Suprapubic skin (tissue), 4 donors: ENCODE results near the gene MED13L. TPM values are rescaled to one million over a fixed set of nuclear protein-coding genes. Genes with fewer than 3 reads are reported as not detected.

Source experiments
- DNase-seq, 2 donors: peaks; one replicate each; pipeline ENCODE4 v3.0.0-alpha.2; 2019; ENCODE audit warnings: low spot score in 2 of 2
- H3K27ac ChIP-seq: fragments of 200-600 bp; sonication (generic); one replicate; pipeline ENCODE4 v1.5.1; 2019
- H3K27me3 ChIP-seq: fragments of 200-600 bp; sonication (generic); one replicate; pipeline ENCODE4 v1.5.1; 2019
- H3K36me3 ChIP-seq: fragments of 200-600 bp; sonication (generic); one replicate; pipeline ENCODE4 v1.5.1; 2019
- H3K4me1 ChIP-seq: fragments of 200-600 bp; sonication (generic); one replicate; pipeline ENCODE4 v1.5.1; 2019
- H3K4me3 ChIP-seq: fragments of 200-600 bp; sonication (generic); one replicate; pipeline ENCODE4 v1.5.1; 2019; ENCODE audit warnings: mild to moderate bottlenecking
- H3K9me3 ChIP-seq: fragments of 200-600 bp; sonication (generic); one replicate; pipeline ENCODE4 v1.5.1; 2019
- CTCF ChIP-seq, 2 donors: fragments of 200-600 bp in 1 of 2; fragments of 450-650 bp in 1 of 2; sonication (generic) in 1 of 2; IDR thresholded peaks; one replicate each; pipeline ENCODE4 v1.5.1; 2016 to 2019; ENCODE audit warnings: antibody characterized with exemption in 2 of 2, mild to moderate bottlenecking in 1 of 2, moderate library complexity in 1 of 2
- EP300 ChIP-seq: sonication (generic); formaldehyde crosslinking; IDR thresholded peaks from one replicate; pipeline ENCODE4 v1.6.1; 2017; ENCODE audit warnings: antibody characterized with exemption
- POLR2A ChIP-seq, 2 donors: fragments of 450-650 bp; IDR thresholded peaks; one replicate each; pipeline ENCODE4 v1.6.1; 2017; ENCODE audit warnings: antibody characterized with exemption in 2 of 2, mild to moderate bottlenecking in 2 of 2, moderate library complexity in 2 of 2
- POLR2AphosphoS5 ChIP-seq, 3 donors: sonication (generic); formaldehyde crosslinking; IDR thresholded peaks; one replicate each; pipeline ENCODE4 v1.6.1; 2017; ENCODE audit warnings: antibody characterized with exemption in 3 of 3
- WGBS: methylation state at CpG from one replicate; pipeline ENCODE4 v1.1.5; 2018; 5-methylcytosine and 5-hydroxymethylcytosine counted together
- total RNA-seq, 4 donors: library from RNA; depleted of rRNA; stranded (reverse); fragments of >200 nt; gene quantifications; one replicate each; pipeline ENCODE4 v1.1.0, GENCODE V29; 2016

The MED13L gene
- total RNA-seq, 4 donors from 2014 or later = 173 to 418 (median 228) TPM

- Histone ChIP-seq H3K27me3 (no peaks in the 10 kb centered on the region), H3K4me1 (no peaks in the 10 kb centered on the region), H3K36me3 (no peaks in the 10 kb centered on the region), H3K4me3 (no peak overlapping the region), H3K27ac (no peak overlapping the region), H3K9me3 (no peaks in the 10 kb centered on the region)
- DNase-seq = no peak
- no peak for TF ChIP-seq POLR2A (IDR thresholded peaks at IDR 0.05)
- TF ChIP-seq CTCF (IDR thresholded peaks at IDR 0.05) = no peak
- TF ChIP-seq POLR2AphosphoS5 (IDR thresholded peaks at IDR 0.05) = no peak
- no peak for TF ChIP-seq EP300
- 82% methylated on average over 7 of the region's 7 CpGs for WGBS
Observed at GRCh38 chr12:116026768-116027550, 250.5 kb downstream of the MED13L start.

DNA sequence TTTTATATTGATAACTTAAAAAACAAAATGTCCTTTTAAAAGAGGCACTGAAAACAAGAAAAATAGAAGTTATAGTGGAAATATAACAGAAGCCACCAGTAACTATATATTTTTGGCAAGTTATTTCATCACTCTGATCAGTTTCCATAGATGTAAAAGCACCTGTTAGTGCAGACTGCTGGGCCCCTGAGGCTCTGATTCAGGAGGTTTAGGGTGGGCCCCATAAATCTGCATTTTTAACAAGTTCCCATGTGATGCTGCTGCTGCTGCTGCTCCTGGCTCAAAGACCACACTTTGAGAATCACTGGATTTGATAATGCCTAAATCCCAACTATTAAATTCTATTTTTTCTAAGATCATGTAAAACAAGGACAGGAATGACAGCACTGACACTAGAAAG, 251.1 kb downstream of the MED13L start:
- no peak overlapping the region for H3K4me3 ChIP-seq
- no peaks in the 10 kb centered on the region for H3K9me3 ChIP-seq
- no peaks in the 10 kb centered on the region for H3K4me1 ChIP-seq
- DNase-seq = no peak
- H3K36me3 ChIP-seq = no peaks in the 10 kb centered on the region
- no peak for TF ChIP-seq POLR2AphosphoS5 (IDR thresholded peaks at IDR 0.05)
- TF ChIP-seq EP300 = no peak
- TF ChIP-seq CTCF (IDR thresholded peaks at IDR 0.05) = no peak
- no peak for TF ChIP-seq POLR2A (IDR thresholded peaks at IDR 0.05)
- no peak overlapping the region for H3K27ac ChIP-seq
- H3K27me3 ChIP-seq = no peaks in the 10 kb centered on the region

DNA sequence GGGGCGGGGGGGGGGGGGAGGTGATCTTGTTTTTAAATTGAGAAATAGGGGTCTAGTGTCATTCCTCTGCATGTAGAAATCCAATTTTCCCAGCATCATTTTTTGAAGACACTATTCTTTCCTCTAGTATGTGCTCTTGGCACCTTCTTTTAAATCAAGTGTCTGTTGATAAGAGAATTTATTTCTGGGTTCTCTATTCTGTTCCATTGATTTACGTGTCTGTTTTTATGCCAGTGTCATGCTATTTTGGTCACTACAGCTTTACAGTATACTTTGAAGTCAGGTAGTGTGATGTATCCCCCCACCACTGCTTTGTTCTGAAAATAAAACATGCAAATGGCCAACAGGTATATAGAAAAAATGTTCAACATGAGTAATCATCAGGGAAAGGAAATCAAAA, 252.7 kb downstream of the MED13L start:
- H3K4me1 ChIP-seq = no peaks in the 10 kb centered on the region
- no peaks in the 10 kb centered on the region for H3K36me3 ChIP-seq
- no peak overlapping the region for H3K4me3 ChIP-seq
- H3K27ac ChIP-seq = no peak overlapping the region
- H3K9me3 ChIP-seq = no peaks in the 10 kb centered on the region
- 59% methylated on average over 2 of the region's 2 CpGs for WGBS
- H3K27me3 ChIP-seq = no peaks in the 10 kb centered on the region
- no peak for DNase-seq
- TF ChIP-seq CTCF (IDR thresholded peaks at IDR 0.05) = no peak
- no peak for TF ChIP-seq EP300
- no peak for TF ChIP-seq POLR2A (IDR thresholded peaks at IDR 0.05)
- TF ChIP-seq POLR2AphosphoS5 (IDR thresholded peaks at IDR 0.05) = no peak

- TF ChIP-seq EP300 (no peak), CTCF (IDR thresholded peaks at IDR 0.05) (no peak), POLR2A (IDR thresholded peaks at IDR 0.05) (no peak), POLR2AphosphoS5 (IDR thresholded peaks at IDR 0.05) (no peak)
- Histone ChIP-seq H3K27me3 (no peaks in the 10 kb centered on the region), H3K36me3 (peaks cover 26% of the 10 kb centered on the region)
Observed at GRCh38 chr12:116019415-116019814, 258.1 kb downstream of the MED13L start.

GRCh38 chr12:116018282-116018681, 259.2 kb downstream of the MED13L start:
- WGBS = 50% methylated on average over 2 of the region's 2 CpGs
- no peak overlapping the region for H3K27ac ChIP-seq
- TF ChIP-seq POLR2A (IDR thresholded peaks at IDR 0.05) (no peak), EP300 (no peak), POLR2AphosphoS5 (IDR thresholded peaks at IDR 0.05) (no peak), CTCF (IDR thresholded peaks at IDR 0.05) (no peak)

More at GRCh38 chr12:116019415-116019814, 258.1 kb downstream of the MED13L start:
- Histone ChIP-seq H3K4me3 (no peak overlapping the region), H3K27ac (no peak overlapping the region), H3K9me3 (no peaks in the 10 kb centered on the region), H3K4me1 (no peaks in the 10 kb centered on the region)
- no peak for DNase-seq

More at GRCh38 chr12:116018282-116018681, 259.2 kb downstream of the MED13L start:
- DNase-seq = no peak
- H3K9me3 ChIP-seq = no peaks in the 10 kb centered on the region
- H3K27me3 ChIP-seq = no peaks in the 10 kb centered on the region
- peaks cover 36% of the 10 kb centered on the region for H3K36me3 ChIP-seq
- H3K4me3 ChIP-seq = no peak overlapping the region
- H3K4me1 ChIP-seq = no peaks in the 10 kb centered on the region
